ENCODE results near the gene LZTR1. TPM values are rescaled to one million over a fixed set of nuclear protein-coding genes. Genes with fewer than 3 reads are reported as not detected.
"Not testable (repeated sequence)": the region's sequence is repeated elsewhere in the genome, so short reads cannot be mapped to it uniquely, and the experiment has no call there.

LZTR1 gene
- polyA plus RNA-seq, 2 of the 4 experiments (the other 2 are of a cell fraction) = 14.1 to 23.5 TPM

DNA sequence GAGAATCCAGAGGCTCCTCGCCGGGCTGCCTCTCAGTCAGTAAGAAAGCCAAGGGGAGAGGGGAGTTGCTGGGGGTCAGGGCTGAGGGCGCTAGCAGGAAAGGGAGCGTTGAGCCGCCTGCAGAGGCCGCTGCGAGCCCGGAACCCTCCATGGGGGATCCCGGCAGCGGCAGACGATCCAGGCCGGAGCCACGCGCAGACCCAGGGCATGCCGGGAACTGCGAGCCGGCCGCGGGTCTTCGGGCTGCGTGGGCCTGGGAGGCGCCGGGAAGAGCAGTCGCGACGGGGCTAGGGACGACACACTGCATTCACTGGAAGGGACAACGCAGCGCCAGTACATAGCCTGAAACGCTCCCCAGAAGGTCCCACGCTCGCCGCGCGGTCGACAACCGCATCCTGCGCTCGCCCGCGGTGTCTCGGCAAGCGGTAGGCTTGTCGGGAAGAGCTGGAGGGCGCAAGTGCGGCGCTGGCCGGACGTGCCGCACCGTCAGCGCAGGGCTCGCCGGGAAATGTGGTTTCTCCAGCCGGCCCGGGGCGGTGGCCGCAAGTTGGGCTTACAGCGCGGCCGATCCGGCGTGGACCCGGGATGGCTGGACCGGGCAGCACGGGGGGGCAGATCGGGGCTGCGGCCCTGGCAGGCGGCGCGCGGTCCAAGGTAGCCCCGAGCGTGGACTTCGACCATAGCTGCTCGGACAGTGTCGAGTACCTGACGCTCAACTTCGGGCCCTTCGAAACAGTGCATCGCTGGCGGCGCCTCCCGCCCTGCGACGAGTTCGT is at the start of gene LZTR1 (continued):
- TF ChIP-seq HOXA7 (CRISPR knock-in tag; IDR thresholded peaks at IDR 0.05) (no peak), MYC (IDR thresholded peaks at IDR 0.05; ENCODE audit: borderline replicate concordance, low read length) (peak; percentile 61; the same call in 1 of the 2 replicates), ZSCAN20 (CRISPR knock-in tag; IDR thresholded peaks at IDR 0.05) (no peak), EHF (CRISPR knock-in tag; IDR thresholded peaks at IDR 0.05) (0 out of 2 replicates have a peak, but pooled peaks have one; percentile 48)

DNA sequence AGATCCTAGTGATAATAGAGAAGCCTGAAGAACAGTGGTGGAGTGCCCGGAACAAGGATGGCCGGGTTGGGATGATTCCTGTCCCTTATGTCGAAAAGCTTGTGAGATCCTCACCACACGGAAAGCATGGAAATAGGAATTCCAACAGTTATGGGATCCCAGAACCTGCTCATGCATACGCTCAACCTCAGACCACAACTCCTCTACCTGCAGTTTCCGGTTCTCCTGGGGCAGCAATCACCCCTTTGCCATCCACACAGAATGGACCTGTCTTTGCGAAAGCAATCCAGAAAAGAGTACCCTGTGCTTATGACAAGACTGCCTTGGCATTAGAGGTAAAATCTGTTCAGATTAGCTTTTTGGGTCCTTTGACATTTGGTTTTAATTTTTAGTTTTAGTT is 48.2 kb upstream of the LZTR1 start:
- no peak for TF ChIP-seq KDM1A (IDR thresholded peaks at IDR 0.05; ENCODE audit: low read depth)
- no peak for TF ChIP-seq POLR2AphosphoS2 (conservative IDR thresholded peaks at IDR 0.05; ENCODE audit: low read length)
- TF ChIP-seq HOXB5 (CRISPR knock-in tag; IDR thresholded peaks at IDR 0.05) = no peak
- TF ChIP-seq FOSL2 (IDR thresholded peaks at IDR 0.05) = no peak
- TF ChIP-seq FOSL2 (CRISPR knock-in tag; IDR thresholded peaks at IDR 0.05) = no peak
- no peak for TF ChIP-seq MAFK (IDR thresholded peaks at IDR 0.05; ENCODE audit: partially characterized antibody)
- TF ChIP-seq ZFP36 (IDR thresholded peaks at IDR 0.05; ENCODE audit: borderline replicate concordance, partially characterized antibody) = no peak
- no peak for TF ChIP-seq HDAC2 (IDR thresholded peaks at IDR 0.05)
- TF ChIP-seq, protein P1, sequence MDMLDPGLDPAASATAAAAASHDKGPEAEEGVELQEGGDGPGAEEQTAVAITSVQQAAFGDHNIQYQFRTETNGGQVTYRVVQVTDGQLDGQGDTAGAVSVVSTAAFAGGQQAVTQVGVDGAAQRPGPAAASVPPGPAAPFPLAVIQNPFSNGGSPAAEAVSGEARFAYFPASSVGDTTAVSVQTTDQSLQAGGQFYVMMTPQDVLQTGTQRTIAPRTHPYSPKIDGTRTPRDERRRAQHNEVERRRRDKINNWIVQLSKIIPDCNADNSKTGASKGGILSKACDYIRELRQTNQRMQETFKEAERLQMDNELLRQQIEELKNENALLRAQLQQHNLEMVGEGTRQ (IDR thresholded peaks at IDR 0.05) = no peak
- TF ChIP-seq CHD2 (IDR thresholded peaks at IDR 0.05; ENCODE audit: low read length, partially characterized antibody) = no peak
- TF ChIP-seq RNF2 (IDR thresholded peaks at IDR 0.05; ENCODE audit: borderline replicate concordance, low read depth) = no peak
- H3K4me1 ChIP-seq = peaks cover 14% of the 10 kb centered on the region
- no peaks in the 10 kb centered on the region for H3K9me3 ChIP-seq
- no peak for DNase-seq (ENCODE audit: low read depth in 1 of 2, low spot score in 1 of 2)
- no peak overlapping the region for H3K4me2 ChIP-seq
- no peak overlapping the region for H3K4me3 ChIP-seq
- WGBS (ENCODE audit: missing lambda C conversion rate) = 92% methylated on average over 7 of the region's 7 CpGs
- no peak for ATAC-seq
- ChIA-PET CTCF (interaction anchor here (1.6 to 2.3 kb wide), 2 partner anchors 19 to 48 kb away, joined by 3 to 9 read pairs; no protein-coding TSS in a partner anchor), POLR2A (no interaction called here)
- no peak overlapping the region for H3K27ac ChIP-seq
- FAIRE-seq = no peak

DNA sequence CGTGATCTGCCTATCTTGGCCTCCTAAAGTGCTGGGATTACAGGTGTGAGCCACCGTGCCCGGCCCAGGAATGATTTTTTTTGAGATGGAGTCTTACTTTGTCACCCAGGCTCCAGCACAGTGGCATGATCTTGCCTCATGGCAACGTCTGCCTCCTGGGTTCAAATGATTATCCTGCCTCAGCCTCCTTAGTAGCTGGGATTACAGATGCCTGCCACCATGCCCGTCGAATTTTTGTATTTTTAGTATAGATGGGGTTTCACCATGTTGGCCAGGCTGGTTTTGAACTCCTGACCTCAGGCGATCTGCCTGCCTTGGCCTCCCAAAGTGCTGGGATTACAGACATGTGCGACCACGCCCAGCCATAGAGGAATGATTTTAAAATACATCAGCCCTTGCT is 47.0 kb upstream of the LZTR1 start:
- H3K9me3 ChIP-seq; FAIRE-seq; H3K27ac ChIP-seq; H3K4me3 ChIP-seq; DNase-seq (ENCODE audit: low read depth in 1 of 2, low spot score in 1 of 2); ATAC-seq; POLR2A ChIA-PET; H3K4me2 ChIP-seq: not testable (repeated sequence)
- WGBS (ENCODE audit: missing lambda C conversion rate) = 89% methylated on average over 9 of the region's 9 CpGs
- CTCF ChIA-PET = interaction anchor here (0.9 to 2.3 kb wide), 3 partner anchors 15 to 49 kb away, joined by 3 to 9 read pairs (median 3); no protein-coding TSS in a partner anchor
- peaks cover 14% of the 10 kb centered on the region for H3K4me1 ChIP-seq

DNA sequence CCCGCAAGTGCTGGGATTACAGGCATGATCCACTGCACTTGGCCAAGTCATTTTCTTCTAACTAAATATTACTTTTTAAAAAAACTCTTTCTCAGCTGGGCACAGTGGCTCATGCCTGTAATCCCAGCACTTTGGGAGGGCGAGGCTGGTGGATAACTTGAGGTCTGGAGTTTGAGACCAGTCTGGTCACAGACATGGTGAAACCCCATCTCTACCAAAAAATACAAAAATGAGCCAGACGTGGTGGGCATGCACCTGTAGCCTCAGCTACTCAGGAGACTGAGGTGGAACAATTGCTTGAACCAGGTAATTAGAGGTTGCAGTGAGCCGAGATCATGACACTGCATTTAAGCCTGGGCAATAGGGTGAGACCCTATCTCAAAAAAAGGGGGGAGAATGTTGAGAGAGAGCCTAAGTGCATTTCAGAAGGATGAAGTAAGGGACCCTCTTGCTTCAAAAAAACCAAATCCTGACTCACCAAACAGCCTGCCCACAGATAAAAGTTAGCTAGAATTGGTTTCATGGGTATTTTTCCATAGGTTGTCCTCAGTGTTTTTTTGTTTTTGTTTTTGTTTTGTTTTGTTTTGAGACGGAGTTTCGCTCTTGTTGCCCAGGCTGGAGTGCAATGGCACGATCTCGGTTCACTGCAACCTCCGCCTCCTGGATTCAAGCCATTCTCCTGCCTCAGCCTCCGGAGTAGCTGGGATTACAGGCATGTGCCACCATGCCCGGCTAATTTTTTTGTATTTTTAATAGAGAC is 46.1 kb upstream of the LZTR1 start:
- POLR2A ChIA-PET, FAIRE-seq: not testable (repeated sequence)

More for the DNA sequence above, 46.1 kb upstream of the LZTR1 start:
- 95% methylated on average over 11 of the region's 11 CpGs for WGBS (ENCODE audit: missing lambda C conversion rate)
- not testable (repeated sequence) for H3K4me3 ChIP-seq; H3K27ac ChIP-seq; ATAC-seq; H3K9me3 ChIP-seq; DNase-seq (ENCODE audit: low read depth in 1 of 2, low spot score in 1 of 2); H3K4me2 ChIP-seq
- CTCF ChIA-PET = interaction anchor here (1.2 to 2.8 kb wide), 4 partner anchors 9 to 50 kb away, joined by 3 to 11 read pairs (median 4); no protein-coding TSS in a partner anchor
- peaks cover 14% of the 10 kb centered on the region for H3K4me1 ChIP-seq

Measured in A549 (cell line).